ENCODE results near the gene LAMP2. TPM values are rescaled to one million over a fixed set of nuclear protein-coding genes. Genes with fewer than 3 reads are reported as not detected.
"Not testable (repeated sequence)": the region's sequence is repeated elsewhere in the genome, so short reads cannot be mapped to it uniquely, and the experiment has no call there.

LAMP2 gene
- total and polyA plus RNA-seq, 2 of the 8 experiments (the other 6 are each of a cell fraction or from before 2014, with no cell fraction given) = 21.2 to 29.9 TPM

DNA sequence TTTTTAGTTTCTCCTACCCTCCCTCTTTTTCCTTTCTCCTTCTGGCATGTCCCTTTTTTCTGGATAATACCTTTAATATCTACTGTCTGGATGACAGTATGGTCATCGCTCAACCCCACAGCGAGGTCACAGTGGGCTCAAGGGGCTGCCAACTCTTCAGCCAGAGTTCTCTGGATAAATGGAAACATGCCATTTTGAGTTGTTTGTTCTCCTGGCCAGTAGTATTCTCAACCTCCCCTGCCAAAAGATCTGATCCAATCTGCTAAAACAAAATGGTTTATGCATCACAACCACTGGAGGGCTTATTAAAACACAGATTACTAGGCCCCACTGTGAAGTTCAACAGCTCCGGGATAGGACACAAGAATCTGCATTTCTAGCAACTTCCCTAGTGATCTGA is 5.0 kb upstream of the LAMP2 start (continued):
- TF ChIP-seq ZNF274 (IDR thresholded peaks at IDR 0.05; ENCODE audit: borderline replicate concordance, extremely low read depth, low read length) (no peak), EGR1 (IDR thresholded peaks at IDR 0.05; ENCODE audit: borderline replicate concordance, low read depth, low read length) (no peak), TEAD4 (IDR thresholded peaks at IDR 0.05; ENCODE audit: low read depth, low read length) (no peak), KDM1A (IDR thresholded peaks at IDR 0.05; ENCODE audit: borderline replicate concordance, low read length) (no peak), CEBPB (IDR thresholded peaks at IDR 0.05; ENCODE audit: low read depth, low read length) (no peak), JUN (IDR thresholded peaks at IDR 0.05; ENCODE audit: low read depth, low read length) (no peak), HDAC6 (IDR thresholded peaks at IDR 0.05; ENCODE audit: low read depth, low read length) (no peak)

DNA sequence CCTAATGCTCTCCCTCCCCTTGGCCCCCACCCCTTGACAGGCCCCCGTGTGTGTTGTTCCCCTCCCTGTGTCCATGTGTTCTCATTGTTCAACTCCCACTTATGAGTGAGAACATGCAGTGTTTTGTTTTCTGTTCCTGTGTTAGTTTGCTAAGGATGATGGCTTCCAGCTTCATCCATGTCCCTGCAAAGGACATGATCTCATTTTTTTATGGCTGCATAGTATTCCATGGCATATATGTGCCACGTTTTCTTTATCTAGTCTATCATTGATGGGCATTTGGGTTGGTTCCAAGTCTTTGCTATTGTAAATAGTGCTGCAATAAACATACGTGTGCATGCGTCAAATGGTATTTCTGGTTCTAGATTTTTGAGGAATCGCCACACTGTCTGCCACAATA is 561 bp upstream of the LAMP2 start:
- peaks cover 0 to 30% of the 10 kb centered on the region in 2 experiments; a peak in 2 of 4 replicates for H3K79me2 ChIP-seq (ENCODE audit: control insufficient read depth in 1 of 2, insufficient read depth in 2 of 2, low read length in 2 of 2)
- H2BK15ac ChIP-seq (ENCODE audit: low read length); H3K79me1 ChIP-seq (ENCODE audit: low read depth, low read length); H2BK12ac ChIP-seq (ENCODE audit: low read depth, low read length); H3K4ac ChIP-seq (replicated peaks; ENCODE audit: insufficient read length, low read depth, low read length); FAIRE-seq; H2AFZ ChIP-seq (ENCODE audit: low read length); H3K27me3 ChIP-seq (replicated peaks in 1 of 4; ENCODE audit: control insufficient read depth in 3 of 4, extremely low read depth in 1 of 4, insufficient read depth in 3 of 4, low read length in 3 of 4); H3K36me3 ChIP-seq (ENCODE audit: control insufficient read depth in 2 of 4, insufficient read depth in 4 of 4, low read length in 3 of 4); H3K4me2 ChIP-seq (ENCODE audit: insufficient read depth in 1 of 2, low read depth in 2 of 2, low read length in 2 of 2); H3K56ac ChIP-seq (replicated peaks; ENCODE audit: insufficient read length, low read depth, low read length); H3K4me3 ChIP-seq (ENCODE audit: extremely low read depth in 1 of 4, insufficient read depth in 2 of 4, low read depth in 3 of 4, low read length in 4 of 4); H2AK5ac ChIP-seq (ENCODE audit: low read depth, low read length); H2BK5ac ChIP-seq (ENCODE audit: low read depth, low read length); H2BK20ac ChIP-seq (ENCODE audit: low read length); DNase-seq (ENCODE audit: low read depth in 1 of 2, low spot score in 2 of 2); H3K14ac ChIP-seq (ENCODE audit: insufficient read length); H3K23me2 ChIP-seq (ENCODE audit: low read depth, low read length); H3K23ac ChIP-seq (ENCODE audit: insufficient read length); H4K91ac ChIP-seq (replicated peaks; ENCODE audit: insufficient read length, low read length); H3K27ac ChIP-seq (ENCODE audit: low read depth, low read length); H3K18ac ChIP-seq (ENCODE audit: extremely low read depth, low read length); H4K5ac ChIP-seq (ENCODE audit: insufficient read length, low read depth, low read length); H3K4me1 ChIP-seq (replicated peaks in 1 of 4; ENCODE audit: control insufficient read depth in 3 of 4, insufficient read depth in 4 of 4, low read length in 3 of 4); H3K9me3 ChIP-seq (ENCODE audit: insufficient read depth in 2 of 2, low read depth in 1 of 2, low read length in 1 of 2); H3K9ac ChIP-seq (replicated peaks in 1 of 4; ENCODE audit: extremely low read depth in 1 of 4, low read depth in 3 of 4, low read length in 3 of 4); H2BK120ac ChIP-seq (replicated peaks; ENCODE audit: low read depth, low read length); H4K8ac ChIP-seq (ENCODE audit: extremely low read depth, insufficient read depth, low read length); H4K20me1 ChIP-seq (replicated peaks in 1 of 2; ENCODE audit: control insufficient read depth in 1 of 2, insufficient read depth in 2 of 2, low read length in 2 of 2): not testable (repeated sequence)
- ChIA-PET POLR2A (ENCODE audit: partially characterized antibody) (interaction anchor here (1.2 to 2.2 kb wide), 2 partner anchors 16 kb away, joined by 4 read pairs; no protein-coding TSS in a partner anchor), CTCF (ENCODE audit: partially characterized antibody) (interaction anchor here (0.6 to 1.0 kb wide), 2 partner anchors 18 to 149 kb away, joined by 3 read pairs; no protein-coding TSS in a partner anchor)
- WGBS, 2 experiments (ENCODE audit: extremely low coverage in 1 of 2, insufficient coverage in 1 of 2, insufficient read length in 1 of 2, insufficient replicate concordance in 2 of 2, low coverage in 1 of 2, low lambda C conversion rate in 2 of 2, missing lambda C conversion rate in 1 of 2) = 80% methylated on average over 4 of the region's 5 CpGs; no CpG with 5 or more reads in 1 of the 2 experiments
